Measurements from ENCODE around the gene HCN2. TPM values are rescaled to one million over a fixed set of nuclear protein-coding genes. Genes with fewer than 3 reads are reported as not detected.
A peak's percentile ranks its signal among the peaks of the same experiment; 100 is the strongest.

Gene HCN2
- total and polyA plus RNA-seq, 2 of the 13 experiments (the other 11 are each of a cell fraction or from before 2014, with no cell fraction given): 0.01 TPM; not detected in 1

DNA sequence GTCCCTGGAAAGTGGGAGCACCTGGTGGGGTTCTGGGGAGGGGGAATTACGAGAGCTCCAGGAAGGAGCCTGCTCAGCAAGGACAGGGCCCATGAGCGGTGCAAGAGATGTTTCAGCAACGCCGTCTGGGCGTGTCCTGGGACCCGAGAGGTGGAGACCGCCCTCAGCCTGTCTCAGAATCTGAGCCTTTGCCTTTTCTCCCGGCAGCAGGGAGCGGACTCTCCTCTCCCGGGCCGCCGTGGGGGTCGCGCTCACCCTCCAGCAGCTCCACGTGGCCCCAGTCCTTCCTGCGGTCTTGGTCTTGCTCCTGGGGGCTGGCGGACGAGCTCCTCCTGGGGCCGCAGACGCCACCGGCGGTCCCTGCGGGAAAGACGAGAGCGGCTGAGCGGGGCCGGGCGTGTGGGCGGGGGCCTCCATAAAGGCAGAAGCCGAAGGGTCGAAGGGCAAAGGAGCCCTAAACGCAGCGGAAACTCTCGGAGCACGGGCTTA lies 42.9 kb downstream of the HCN2 start (continued):
- TF ChIP-seq SP140L (CRISPR knock-in tag; IDR thresholded peaks at IDR 0.05; ENCODE audit: borderline replicate concordance) (0 out of 2 replicates have a peak, but pooled peaks have one; percentile 46), ZNF317 (CRISPR knock-in tag; IDR thresholded peaks at IDR 0.05) (peak; percentile 14; the same call in 1 of the 2 replicates), ZNF761 (CRISPR knock-in tag; conservative IDR thresholded peaks at IDR 0.05) (0 out of 2 replicates have a peak, but pooled peaks have one; percentile 52), POLR2G (IDR thresholded peaks at IDR 0.05; ENCODE audit: low read depth, low read length) (0 out of 2 replicates have a peak, but pooled peaks have one; percentile 49), ZNF883 (CRISPR knock-in tag; IDR thresholded peaks at IDR 0.05; ENCODE audit: not compliant biosample characterization) (peak; percentile 18)

DNA sequence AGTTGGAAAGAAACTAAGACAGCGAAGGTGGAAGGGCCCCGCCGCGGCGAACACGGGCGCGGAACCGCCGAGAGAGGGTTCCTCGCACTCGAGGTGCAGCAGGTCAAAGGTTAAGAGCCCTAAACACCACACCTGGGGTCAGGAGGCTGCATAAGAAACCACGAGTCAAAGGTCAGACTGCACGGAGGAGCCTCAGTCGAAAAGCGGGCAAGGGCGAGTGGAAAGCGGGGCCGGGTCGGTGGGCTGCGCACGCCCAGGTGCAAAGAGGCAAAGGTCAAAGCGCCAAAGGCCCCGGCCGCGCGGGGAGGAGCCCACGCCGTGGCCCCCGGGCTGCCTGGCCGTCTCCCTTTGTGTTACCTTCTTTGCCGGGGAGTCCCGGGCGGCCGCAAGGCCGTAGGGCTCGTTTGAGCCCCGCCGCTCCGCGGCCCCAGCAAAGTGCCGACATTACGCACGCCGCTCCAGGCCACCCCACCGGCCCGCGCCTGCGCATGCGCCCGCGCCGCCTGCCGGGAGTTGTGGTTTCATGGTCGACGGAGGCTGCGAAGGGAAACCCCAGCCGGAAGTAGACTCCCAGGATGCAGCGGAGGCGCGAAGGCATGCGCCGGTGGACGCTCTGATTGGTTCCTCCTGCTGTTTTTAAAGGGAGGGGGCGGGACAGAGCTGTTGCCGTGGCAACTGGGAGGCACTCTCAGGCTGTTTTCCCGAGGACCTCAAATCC lies 43.5 kb downstream of the HCN2 start, which contains the start of gene POLRMT:
Gene POLRMT (minus strand): TSS at position 470 of the 718 bp plus-strand sequence. CDS start 25 bp downstream, at position 445.
- Histone ChIP-seq H3K27ac (ENCODE audit: extremely low read length, insufficient read depth, low read length) (peak within 1 kb of the TSS; percentile 97), H3K9me3 (ENCODE audit: low read length) (no peaks in the 10 kb centered on the region), H3K27me3 (ENCODE audit: control insufficient read depth in 1 of 2, insufficient read depth in 2 of 2, low read length in 2 of 2) (no peaks in the 10 kb centered on the region; a peak in 1 of 5 replicates), H3K4me1 (ENCODE audit: insufficient read depth, low read length) (peaks cover 36% of the 10 kb centered on the region), H3K36me3 (replicated peaks in 1 of 2; ENCODE audit: control insufficient read depth in 1 of 2, insufficient read depth in 2 of 2, low read length in 2 of 2) (peaks cover 3 to 18% of the 10 kb centered on the region in 2 experiments; a peak in 2 of 5 replicates), H3K4me2 (ENCODE audit: low read depth, low read length) (peak within 1 kb of the TSS; percentile 91), H3K4me3 (replicated peaks in 1 of 3; ENCODE audit: insufficient read depth in 1 of 3, low read depth in 2 of 3, low read length in 3 of 3) (peak within 1 kb of the TSS; percentile 91 to 98 (median 98)), H4K20me1 (ENCODE audit: insufficient read depth, low read length) (peaks cover 7% of the 10 kb centered on the region; the same call in 1 of the 2 replicates), H2AFZ (ENCODE audit: low read length) (peak within 1 kb of the TSS; percentile 35), H3K9ac (ENCODE audit: insufficient read depth, low read depth, low read length) (peak within 1 kb of the TSS; percentile 92), H3K79me2 (ENCODE audit: insufficient read depth, low read length) (peaks cover 28% of the 10 kb centered on the region)
- in situ Hi-C loops (cut with HindIII; ENCODE audit: extremely low pct_ligation_motif_present, low pct_unique_long_range_greater_than_20kb) (no loop called here), intact Hi-C loops (cut with micrococcal nuclease; ENCODE audit: unreplicated experiment) (no loop called here)
- FAIRE-seq: peak; percentile 92
- POLR2A ChIA-PET: interaction anchor here (0.6 to 2.4 kb wide), 14 partner anchors 25 to 127 kb away, joined by 3 to 21 read pairs (median 4); partner anchors contain the start of genes CDC34 and RNF126
- peak; percentile 96 for DNase-seq (ENCODE audit: low spot score)
- CTCF ChIA-PET (ENCODE audit: low intra/inter-chr PET ratio, low total read pairs): interaction anchor here (1.0 kb wide), 1 partner anchor 45 kb away, joined by 3 read pairs; no protein-coding TSS in a partner anchor
- WGBS (ENCODE audit: low lambda C conversion rate): 0% methylated on average over 18 of the region's 67 CpGs
- TSS peak; percentile 86 for BruUV-seq (replicated peaks)
- peak; percentile 83 for ATAC-seq
- TF ChIP-seq, protein P1, sequence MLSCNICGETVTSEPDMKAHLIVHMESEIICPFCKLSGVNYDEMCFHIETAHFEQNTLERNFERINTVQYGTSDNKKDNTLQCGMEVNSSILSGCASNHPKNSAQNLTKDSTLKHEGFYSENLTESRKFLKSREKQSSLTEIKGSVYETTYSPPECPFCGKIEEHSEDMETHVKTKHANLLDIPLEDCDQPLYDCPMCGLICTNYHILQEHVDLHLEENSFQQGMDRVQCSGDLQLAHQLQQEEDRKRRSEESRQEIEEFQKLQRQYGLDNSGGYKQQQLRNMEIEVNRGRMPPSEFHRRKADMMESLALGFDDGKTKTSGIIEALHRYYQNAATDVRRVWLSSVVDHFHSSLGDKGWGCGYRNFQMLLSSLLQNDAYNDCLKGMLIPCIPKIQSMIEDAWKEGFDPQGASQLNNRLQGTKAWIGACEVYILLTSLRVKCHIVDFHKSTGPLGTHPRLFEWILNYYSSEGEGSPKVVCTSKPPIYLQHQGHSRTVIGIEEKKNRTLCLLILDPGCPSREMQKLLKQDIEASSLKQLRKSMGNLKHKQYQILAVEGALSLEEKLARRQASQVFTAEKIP (CRISPR knock-in tag; IDR thresholded peaks at IDR 0.05; ENCODE audit: borderline replicate concordance): no peak
- TF ChIP-seq ZMYM2 (CRISPR knock-in tag; IDR thresholded peaks at IDR 0.05) (no peak), GABPB1 (CRISPR knock-in tag; IDR thresholded peaks at IDR 0.05) (peak; percentile 98), ZNF101 (CRISPR knock-in tag; IDR thresholded peaks at IDR 0.05; ENCODE audit: borderline replicate concordance, low read depth) (no peak), NCOR1 (IDR thresholded peaks at IDR 0.05; ENCODE audit: borderline replicate concordance, low read length) (peak; percentile 38; the same call in 1 of the 2 replicates), ZSCAN9 (CRISPR knock-in tag; IDR thresholded peaks at IDR 0.05; ENCODE audit: borderline replicate concordance) (0 out of 2 replicates have a peak, but pooled peaks have one; percentile 47), NR1H2 (CRISPR knock-in tag; IDR thresholded peaks at IDR 0.05; ENCODE audit: borderline replicate concordance, low read depth) (no peak), U2AF2 (IDR thresholded peaks at IDR 0.05; ENCODE audit: low read depth, low read length) (peak; percentile 94), ARHGAP35 (CRISPR knock-in tag; IDR thresholded peaks at IDR 0.05; ENCODE audit: borderline replicate concordance) (no peak), PCBP1 (IDR thresholded peaks at IDR 0.05; ENCODE audit: borderline replicate concordance, low read depth, low read length) (no peak), MAFK (conservative IDR thresholded peaks at IDR 0.05 in 1 of 2, IDR thresholded peaks at IDR 0.05 in 1 of 2; ENCODE audit: low read length in 2 of 2) (no peak), SP2 (CRISPR knock-in tag; IDR thresholded peaks at IDR 0.05) (peak; percentile 96), SMARCE1 (IDR thresholded peaks at IDR 0.05; ENCODE audit: borderline replicate concordance) (no peak)

Measured in HepG2 (cell line).